ENCODE data around the gene ZDHHC15. TPM values are rescaled to one million over a fixed set of nuclear protein-coding genes. Genes with fewer than 3 reads are reported as not detected.

ZDHHC15 gene
- total RNA-seq, 2 donors from 2014 or later, result 0.12 to 0.42 TPM

DNA sequence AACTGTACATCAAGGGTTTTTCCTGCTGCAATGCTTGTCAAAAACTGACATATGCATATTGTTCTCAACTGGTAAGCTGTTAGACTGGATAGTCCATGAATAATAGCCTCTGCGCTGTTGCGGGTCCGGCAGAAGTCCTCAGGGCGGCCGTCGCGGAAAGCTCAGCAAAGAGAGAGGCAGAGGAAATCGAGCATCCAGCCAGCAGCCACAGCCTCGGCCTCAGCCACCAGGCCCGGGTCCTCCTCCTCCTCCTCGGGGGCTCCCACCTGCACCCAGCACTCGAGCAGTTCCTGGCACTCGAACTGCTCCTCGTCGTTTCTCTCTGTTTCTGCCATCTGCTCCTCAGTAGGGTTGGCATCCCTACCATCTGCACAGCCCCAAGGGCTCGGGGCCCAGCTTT, 195.2 kb downstream of the ZDHHC15 start:
- DNase-seq, result no peak
- intact Hi-C loops (cut with DNase I, micrococcal nuclease), result no loop called here
- ATAC-seq, result no peak

Other genes starting within 250 kb of the ZDHHC15 start
- 10 to 100 TPM; 13.9 to 14.6 TPM for gene UPRT, start 249.0 kb downstream of the ZDHHC15 start, total RNA-seq

All from left colon (tissue), 2 donors.